Central memory CD8-positive, alpha-beta T cell (primary cell): ENCODE results near the gene C10orf90.

ENCODE experiments used
- ATAC-seq: fragments of 150-1000 bp; cut with Tn5 transposase; replicated peaks from 2 replicates; pipeline ENCODE4 v1.10.0; 2022; ENCODE audit warnings: mild to moderate bottlenecking, moderate FRiP score, moderate number of reproducible peaks; ENCODE audit not compliant: poor library complexity, severe bottlenecking; ENCODE audit errors: extremely low read depth
- DNase-seq, 2 donors: peaks; one replicate each; pipeline ENCODE4 v3.0.0; 2021; ENCODE audit warnings: low spot score in 2 of 2
- H3K27ac Mint-ChIP-seq: one replicate; pipeline ENCODE4 v1.8.0; 2022; ENCODE audit warnings: low read depth, mild to moderate bottlenecking, moderate library complexity, mixed read lengths
- H3K27me3 Mint-ChIP-seq: one replicate; pipeline ENCODE4 v1.8.0; 2022; ENCODE audit warnings: mixed read lengths
- H3K36me3 Mint-ChIP-seq: one replicate; pipeline ENCODE4 v1.8.0; 2022; ENCODE audit warnings: mild to moderate bottlenecking, moderate library complexity, mixed read lengths; ENCODE audit not compliant: insufficient read depth
- H3K4me1 Mint-ChIP-seq: one replicate; pipeline ENCODE4 v1.8.0; 2022; ENCODE audit warnings: mixed read lengths
- H3K4me3 Mint-ChIP-seq: one replicate; pipeline ENCODE4 v1.8.0; 2022; ENCODE audit warnings: mild to moderate bottlenecking, moderate library complexity, mixed read lengths
- H3K9me3 Mint-ChIP-seq: one replicate; pipeline ENCODE4 v1.8.0; 2022; ENCODE audit warnings: mixed read lengths

The C10orf90 gene

GRCh38 chr10:126687121-126687606 is 16.7 kb upstream of the C10orf90 start:
- Mint-ChIP-seq H3K36me3 (no peaks in the 10 kb centered on the region), H3K4me1 (no peaks in the 10 kb centered on the region), H3K9me3 (peaks cover 21% of the 10 kb centered on the region), H3K27me3 (no peaks in the 10 kb centered on the region), H3K4me3 (no peak overlapping the region), H3K27ac (no peak overlapping the region)
- no peak for ATAC-seq
- DNase-seq, result no peak

GRCh38 chr10:126686719-126687118 is 16.2 kb upstream of the C10orf90 start:
- H3K36me3 Mint-ChIP-seq, result no peaks in the 10 kb centered on the region
- DNase-seq (no peak), ATAC-seq (no peak)
- H3K27ac Mint-ChIP-seq, result no peak overlapping the region
- no peaks in the 10 kb centered on the region for H3K27me3 Mint-ChIP-seq
- peaks cover 18% of the 10 kb centered on the region for H3K9me3 Mint-ChIP-seq
- no peak overlapping the region for H3K4me3 Mint-ChIP-seq
- H3K4me1 Mint-ChIP-seq, result no peaks in the 10 kb centered on the region

- Mint-ChIP-seq H3K27ac (no peak overlapping the region), H3K4me3 (no peak overlapping the region), H3K27me3 (no peaks in the 10 kb centered on the region), H3K4me1 (no peaks in the 10 kb centered on the region), H3K36me3 (no peaks in the 10 kb centered on the region), H3K9me3 (peaks cover 18% of the 10 kb centered on the region)
- DNase-seq, result no peak
- ATAC-seq, result no peak
These were observed 15.8 kb upstream of the C10orf90 start for GRCh38 chr10:126686268-126686667.

- no peak overlapping the region for H3K4me3 Mint-ChIP-seq
- H3K9me3 Mint-ChIP-seq, result peaks cover 13% of the 10 kb centered on the region
- no peak overlapping the region for H3K27ac Mint-ChIP-seq
- no peaks in the 10 kb centered on the region for H3K36me3 Mint-ChIP-seq
- DNase-seq (no peak), ATAC-seq (no peak)
- H3K4me1 Mint-ChIP-seq, result no peaks in the 10 kb centered on the region
- H3K27me3 Mint-ChIP-seq, result no peaks in the 10 kb centered on the region
These were observed 15.3 kb upstream of the C10orf90 start for GRCh38 chr10:126685756-126686155.

- Mint-ChIP-seq H3K36me3 (no peaks in the 10 kb centered on the region), H3K27ac (no peak overlapping the region), H3K4me3 (no peak overlapping the region), H3K9me3 (peaks cover 13% of the 10 kb centered on the region), H3K27me3 (no peaks in the 10 kb centered on the region), H3K4me1 (no peaks in the 10 kb centered on the region)
- DNase-seq (no peak), ATAC-seq (no peak)
These were observed 13.8 kb upstream of the C10orf90 start for GRCh38 chr10:126684171-126684745.

- Mint-ChIP-seq H3K9me3 (peaks cover 9% of the 10 kb centered on the region), H3K36me3 (no peaks in the 10 kb centered on the region), H3K4me1 (no peaks in the 10 kb centered on the region), H3K4me3 (no peak overlapping the region), H3K27ac (no peak overlapping the region), H3K27me3 (no peaks in the 10 kb centered on the region)
- ATAC-seq (no peak), DNase-seq (no peak)
These were observed 13.0 kb upstream of the C10orf90 start for GRCh38 chr10:126683466-126683865.

- Mint-ChIP-seq H3K4me3 (no peak overlapping the region), H3K36me3 (no peaks in the 10 kb centered on the region), H3K9me3 (peaks cover 7% of the 10 kb centered on the region), H3K27me3 (no peaks in the 10 kb centered on the region), H3K27ac (no peak overlapping the region), H3K4me1 (no peaks in the 10 kb centered on the region)
- DNase-seq (no peak), ATAC-seq (no peak)
These were observed 5.4 kb upstream of the C10orf90 start for GRCh38 chr10:126675656-126676438.

GRCh38 chr10:126674741-126675515 is 4.4 kb upstream of the C10orf90 start:
- Mint-ChIP-seq H3K9me3 (peaks cover 7% of the 10 kb centered on the region), H3K27ac (no peak overlapping the region), H3K4me1 (no peaks in the 10 kb centered on the region), H3K36me3 (no peaks in the 10 kb centered on the region), H3K4me3 (no peak overlapping the region), H3K27me3 (no peaks in the 10 kb centered on the region)
- ATAC-seq (no peak), DNase-seq (no peak)

- H3K27ac Mint-ChIP-seq, result no peak overlapping the region
- peaks cover 7% of the 10 kb centered on the region for H3K9me3 Mint-ChIP-seq
- H3K36me3 Mint-ChIP-seq, result no peaks in the 10 kb centered on the region
- no peaks in the 10 kb centered on the region for H3K4me1 Mint-ChIP-seq
- H3K27me3 Mint-ChIP-seq, result no peaks in the 10 kb centered on the region
- DNase-seq (no peak), ATAC-seq (no peak)
- H3K4me3 Mint-ChIP-seq, result no peak overlapping the region
These were observed 3.1 kb upstream of the C10orf90 start for GRCh38 chr10:126673565-126673964.

- Mint-ChIP-seq H3K9me3 (peaks cover 7% of the 10 kb centered on the region), H3K27ac (no peak overlapping the region), H3K36me3 (no peaks in the 10 kb centered on the region), H3K4me3 (no peak overlapping the region), H3K4me1 (no peaks in the 10 kb centered on the region), H3K27me3 (no peaks in the 10 kb centered on the region)
- ATAC-seq (no peak), DNase-seq (no peak)
These were observed 996 bp upstream of the C10orf90 start for GRCh38 chr10:126671402-126671975.

GRCh38 chr10:126670895-126671261 is 385 bp upstream of the C10orf90 start:
- Mint-ChIP-seq H3K27me3 (no peaks in the 10 kb centered on the region), H3K4me1 (no peaks in the 10 kb centered on the region), H3K4me3 (no peak overlapping the region), H3K36me3 (no peaks in the 10 kb centered on the region), H3K9me3 (peaks cover 7% of the 10 kb centered on the region), H3K27ac (no peak overlapping the region)
- no peak for DNase-seq
- ATAC-seq, result no peak

GRCh38 chr10:126669168-126669567 is 1.3 kb downstream of the C10orf90 start:
- Mint-ChIP-seq H3K4me3 (no peak overlapping the region), H3K4me1 (no peaks in the 10 kb centered on the region), H3K9me3 (peaks cover 7% of the 10 kb centered on the region)

More at GRCh38 chr10:126669168-126669567, 1.3 kb downstream of the C10orf90 start:
- H3K27me3 Mint-ChIP-seq, result no peaks in the 10 kb centered on the region
- H3K36me3 Mint-ChIP-seq, result no peaks in the 10 kb centered on the region
- no peak overlapping the region for H3K27ac Mint-ChIP-seq
- no peak for ATAC-seq
- DNase-seq, result no peak
